Glutamatergic neuron (in vitro differentiated cells): Measurements from ENCODE around the gene IL1RAPL2. TPM values are rescaled to one million over a fixed set of nuclear protein-coding genes. Genes with fewer than 3 reads are reported as not detected.

ENCODE experiments used
- DNase-seq: peaks from one replicate; pipeline ENCODE4 v3.0.0; 2022
- H3K27ac Mint-ChIP-seq: one replicate; pipeline ENCODE4 v1.8.0; 2020; ENCODE audit warnings: mild to moderate bottlenecking, mixed read lengths, inconsistent platforms; ENCODE audit not compliant: unreplicated experiment
- H3K27me3 Mint-ChIP-seq: one replicate; pipeline ENCODE4 v1.8.0; 2020; ENCODE audit warnings: mild to moderate bottlenecking, moderate library complexity, mixed read lengths, inconsistent platforms; ENCODE audit not compliant: unreplicated experiment
- H3K36me3 Mint-ChIP-seq: one replicate; pipeline ENCODE4 v1.8.0; 2020; ENCODE audit warnings: mild to moderate bottlenecking, mixed read lengths, inconsistent platforms; ENCODE audit not compliant: unreplicated experiment
- H3K4me1 Mint-ChIP-seq: one replicate; pipeline ENCODE4 v1.8.0; 2020; ENCODE audit warnings: mild to moderate bottlenecking, low read depth, mixed read lengths, inconsistent platforms; ENCODE audit not compliant: unreplicated experiment
- H3K4me3 Mint-ChIP-seq: one replicate; pipeline ENCODE4 v1.8.0; 2020; ENCODE audit warnings: mild to moderate bottlenecking, mixed read lengths, inconsistent platforms; ENCODE audit not compliant: unreplicated experiment
- H3K9me3 Mint-ChIP-seq: one replicate; pipeline ENCODE4 v1.8.0; 2020; ENCODE audit warnings: mild to moderate bottlenecking, moderate library complexity, mixed read lengths, inconsistent platforms; ENCODE audit not compliant: unreplicated experiment
- total RNA-seq: library from RNA; stranded (reverse); fragmentation: NEBNext Ultra II Directional; extraction: Animal tissue kit (Norgen Biotek cat#: 25700); gene quantifications from one replicate; pipeline ENCODE4 v1.2.1, GENCODE V29; 2021; ENCODE audit not compliant: unreplicated experiment
- TF ChIP-seq, protein P1 (sequence below): fragments of 200-600 bp; sonication (generic); IDR thresholded peaks from one replicate; pipeline ENCODE4 v1.5.0; 2021; ENCODE audit not compliant: partially characterized antibody, unreplicated experiment

Gene IL1RAPL2
- total RNA-seq, 1 donor from 2014 or later: 0.76 TPM

GRCh38 chrX:105050921-105051320 lies 484.9 kb downstream of the IL1RAPL2 start:
- Mint-ChIP-seq H3K36me3 (no peaks in the 10 kb centered on the region), H3K27ac (no peak overlapping the region), H3K4me3 (no peak overlapping the region), H3K4me1 (no peaks in the 10 kb centered on the region), H3K9me3 (no peaks in the 10 kb centered on the region), H3K27me3 (no peaks in the 10 kb centered on the region)
- TF ChIP-seq, protein P1, sequence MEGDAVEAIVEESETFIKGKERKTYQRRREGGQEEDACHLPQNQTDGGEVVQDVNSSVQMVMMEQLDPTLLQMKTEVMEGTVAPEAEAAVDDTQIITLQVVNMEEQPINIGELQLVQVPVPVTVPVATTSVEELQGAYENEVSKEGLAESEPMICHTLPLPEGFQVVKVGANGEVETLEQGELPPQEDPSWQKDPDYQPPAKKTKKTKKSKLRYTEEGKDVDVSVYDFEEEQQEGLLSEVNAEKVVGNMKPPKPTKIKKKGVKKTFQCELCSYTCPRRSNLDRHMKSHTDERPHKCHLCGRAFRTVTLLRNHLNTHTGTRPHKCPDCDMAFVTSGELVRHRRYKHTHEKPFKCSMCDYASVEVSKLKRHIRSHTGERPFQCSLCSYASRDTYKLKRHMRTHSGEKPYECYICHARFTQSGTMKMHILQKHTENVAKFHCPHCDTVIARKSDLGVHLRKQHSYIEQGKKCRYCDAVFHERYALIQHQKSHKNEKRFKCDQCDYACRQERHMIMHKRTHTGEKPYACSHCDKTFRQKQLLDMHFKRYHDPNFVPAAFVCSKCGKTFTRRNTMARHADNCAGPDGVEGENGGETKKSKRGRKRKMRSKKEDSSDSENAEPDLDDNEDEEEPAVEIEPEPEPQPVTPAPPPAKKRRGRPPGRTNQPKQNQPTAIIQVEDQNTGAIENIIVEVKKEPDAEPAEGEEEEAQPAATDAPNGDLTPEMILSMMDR: no peak
- no peak for DNase-seq

DNA sequence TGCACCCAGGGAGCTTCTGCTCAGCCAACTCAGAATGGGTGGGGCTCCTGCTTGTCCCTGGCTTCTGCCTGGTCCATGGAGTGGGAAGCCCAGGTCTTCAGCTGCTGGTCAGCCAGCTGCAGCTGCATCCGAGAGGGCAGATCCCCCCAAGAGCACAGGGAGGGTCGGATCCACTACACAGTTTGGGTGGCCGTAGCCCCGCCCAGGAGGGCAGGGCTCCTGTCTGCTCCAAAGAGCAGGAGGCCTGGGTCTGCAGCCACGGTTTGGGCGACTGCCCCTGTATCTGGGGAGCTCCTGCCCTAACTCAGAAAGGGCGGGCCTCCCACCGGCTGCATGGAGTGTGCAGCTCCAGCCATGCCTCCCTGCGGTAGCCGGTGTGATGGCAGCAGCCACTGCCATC lies 485.4 kb downstream of the IL1RAPL2 start:
- no peak for DNase-seq
- no peaks in the 10 kb centered on the region for H3K27me3 Mint-ChIP-seq
- no peak overlapping the region for H3K27ac Mint-ChIP-seq
- TF ChIP-seq, protein P1: no peak
- no peaks in the 10 kb centered on the region for H3K9me3 Mint-ChIP-seq
- H3K36me3 Mint-ChIP-seq: no peaks in the 10 kb centered on the region
- no peaks in the 10 kb centered on the region for H3K4me1 Mint-ChIP-seq
- no peak overlapping the region for H3K4me3 Mint-ChIP-seq

DNA sequence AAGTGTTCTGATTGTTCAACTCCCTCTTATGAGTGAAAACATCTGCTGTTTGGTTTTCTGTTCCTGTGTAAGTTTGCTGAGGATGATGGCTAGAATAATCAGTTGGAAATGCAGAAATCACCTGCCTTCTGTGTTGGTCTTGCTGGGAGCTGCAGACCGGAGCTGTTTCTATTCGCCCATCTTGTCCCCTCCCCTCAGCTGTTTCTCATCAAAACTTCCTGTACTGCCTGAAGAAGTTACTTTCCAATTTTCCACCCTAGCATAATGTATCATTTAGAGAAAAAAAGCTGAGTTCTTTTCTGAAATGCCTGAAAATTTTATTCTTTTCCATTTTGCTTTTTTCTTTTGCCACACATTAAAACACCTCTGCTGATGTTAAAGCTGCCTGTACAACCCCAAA lies 486.9 kb downstream of the IL1RAPL2 start:
- no peak overlapping the region for H3K4me3 Mint-ChIP-seq
- no peaks in the 10 kb centered on the region for H3K27me3 Mint-ChIP-seq
- no peak for DNase-seq
- no peaks in the 10 kb centered on the region for H3K9me3 Mint-ChIP-seq
- no peaks in the 10 kb centered on the region for H3K36me3 Mint-ChIP-seq
- H3K27ac Mint-ChIP-seq: no peak overlapping the region
- TF ChIP-seq, protein P1: no peak
- H3K4me1 Mint-ChIP-seq: no peaks in the 10 kb centered on the region

DNA sequence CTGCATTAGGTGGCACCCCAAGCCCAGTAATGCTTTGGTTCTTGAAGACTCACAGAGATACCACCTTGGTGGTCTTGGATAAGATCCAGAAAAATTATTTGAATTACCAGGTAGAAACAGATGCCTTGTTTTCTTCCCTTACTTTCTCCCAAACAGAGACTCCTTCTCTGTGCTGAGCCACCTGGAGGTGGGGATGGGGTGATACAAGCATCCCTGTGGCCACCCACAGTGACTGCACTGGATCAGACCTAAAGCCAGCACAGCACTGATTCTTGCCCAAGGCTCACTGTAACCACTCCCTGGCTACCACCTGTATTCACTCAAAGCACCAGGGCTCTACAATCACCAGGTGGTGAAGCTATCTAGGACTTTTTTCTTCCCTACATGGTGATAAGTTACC lies 497.7 kb downstream of the IL1RAPL2 start:
- no peaks in the 10 kb centered on the region for H3K27me3 Mint-ChIP-seq
- DNase-seq: no peak

DNA sequence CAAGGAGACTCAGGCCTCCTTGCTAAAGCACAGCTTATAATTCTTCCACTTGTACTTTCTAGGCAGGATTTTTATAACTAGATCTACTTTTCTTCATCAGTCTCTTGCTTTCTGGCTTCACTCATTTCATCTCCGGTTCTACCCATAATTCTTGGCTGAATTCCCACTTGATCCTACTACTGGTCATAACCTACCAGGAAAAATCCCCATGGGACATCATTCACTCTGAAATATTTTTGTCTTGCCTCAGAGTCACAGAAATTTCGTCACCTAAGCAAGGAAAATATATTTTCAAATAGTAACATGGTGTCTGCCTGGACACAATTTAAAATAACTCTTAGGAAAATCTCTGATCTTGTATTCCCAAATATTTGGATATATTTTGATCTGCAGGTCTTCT lies 532.2 kb downstream of the IL1RAPL2 start:
- Mint-ChIP-seq H3K36me3 (no peaks in the 10 kb centered on the region), H3K4me1 (no peaks in the 10 kb centered on the region), H3K27ac (no peak overlapping the region), H3K9me3 (no peaks in the 10 kb centered on the region), H3K4me3 (no peak overlapping the region), H3K27me3 (no peaks in the 10 kb centered on the region)
- TF ChIP-seq, protein P1: no peak
- no peak for DNase-seq

More for the DNA sequence above, 497.7 kb downstream of the IL1RAPL2 start:
- no peaks in the 10 kb centered on the region for H3K4me1 Mint-ChIP-seq
- no peak overlapping the region for H3K27ac Mint-ChIP-seq
- peaks cover 1% of the 10 kb centered on the region for H3K9me3 Mint-ChIP-seq
- no peak overlapping the region for H3K4me3 Mint-ChIP-seq
- H3K36me3 Mint-ChIP-seq: no peaks in the 10 kb centered on the region
- TF ChIP-seq, protein P1: no peak
